Keratinocyte (primary cell): Measurements from ENCODE around the gene PTPN14.

Experiments
- CTCF ChIP-seq, 3 experiments: IDR thresholded peaks in 1 of 3; conservative IDR thresholded peaks in 1 of 3; optimal IDR thresholded peaks in 1 of 3; 2 replicates in 2 of 3; 3 replicates in 1 of 3; pipeline versions ENCODE3 to v1.5.1; 2011; ENCODE audit warnings: low read length in 3 of 3, mild to moderate bottlenecking in 3 of 3, moderate library complexity in 2 of 3, control low read depth in 1 of 3, inconsistent platforms in 1 of 3; ENCODE audit not compliant: insufficient read depth in 2 of 3; ENCODE audit errors: extremely low read depth in 1 of 3
- EZH2 ChIP-seq: IDR thresholded peaks from one replicate; pipeline ENCODE4 v1.6.1; 2012; ENCODE audit warnings: inconsistent platforms, mild to moderate bottlenecking, low read length, moderate library complexity

DNA sequence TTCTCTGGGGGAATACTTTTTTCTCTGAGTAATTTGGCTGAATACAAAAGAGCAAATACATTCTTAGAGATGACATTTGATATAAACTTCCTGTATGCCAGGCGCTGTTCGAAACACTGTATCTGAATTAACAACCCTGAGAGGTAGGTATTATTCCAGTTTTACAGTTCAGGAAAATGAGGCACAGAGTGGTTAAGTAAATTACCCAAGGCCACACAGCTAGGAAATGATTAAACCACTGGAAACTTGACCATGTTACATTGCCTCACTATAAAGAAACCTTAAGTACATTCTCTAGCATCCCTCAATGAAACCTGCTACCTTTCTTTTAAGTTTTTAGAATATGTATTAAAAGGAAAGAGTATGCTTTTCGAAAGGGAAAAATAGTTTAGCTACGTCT lies 215.8 kb downstream of the PTPN14 start:
- TF ChIP-seq CTCF (optimal IDR thresholded peaks at IDR 0.05 in 1 of 3, IDR thresholded peaks at IDR 0.05 in 1 of 3, conservative IDR thresholded peaks at IDR 0.05 in 1 of 3; ENCODE audit: extremely low read depth in 1 of 3, insufficient read depth in 2 of 3, low read length in 3 of 3) = no peak
- no peak for TF ChIP-seq EZH2
